ENCODE results near the gene TRNT1. TPM values are rescaled to one million over a fixed set of nuclear protein-coding genes. Genes with fewer than 3 reads are reported as not detected.

TRNT1 gene
- total RNA-seq, result 30.6 to 34.4 TPM (median 34.0 TPM) in 3 replicates

GRCh38 chr3:3126477-3127431 is at the start of gene TRNT1:
Gene TRNT1 (plus strand): TSS chr3:3126940. CDS start chr3:3129041, 2,101 bp downstream.
- Mint-ChIP-seq H3K27me3 (ENCODE audit: low read depth) (peaks cover 1% of the 10 kb centered on the region), H3K4me3 (peak within 1 kb of the TSS; percentile 95), H3K4me1 (peaks cover 26% of the 10 kb centered on the region), H3K9me3 (no peaks in the 10 kb centered on the region), H3K27ac (peak within 1 kb of the TSS; percentile 98), H3K36me3 (peaks cover 13% of the 10 kb centered on the region)
- peak; percentile 93 to 97 for DNase-seq (ENCODE audit: low spot score in 2 of 2, unreplicated experiment in 2 of 2)
- TF ChIP-seq, protein P1, sequence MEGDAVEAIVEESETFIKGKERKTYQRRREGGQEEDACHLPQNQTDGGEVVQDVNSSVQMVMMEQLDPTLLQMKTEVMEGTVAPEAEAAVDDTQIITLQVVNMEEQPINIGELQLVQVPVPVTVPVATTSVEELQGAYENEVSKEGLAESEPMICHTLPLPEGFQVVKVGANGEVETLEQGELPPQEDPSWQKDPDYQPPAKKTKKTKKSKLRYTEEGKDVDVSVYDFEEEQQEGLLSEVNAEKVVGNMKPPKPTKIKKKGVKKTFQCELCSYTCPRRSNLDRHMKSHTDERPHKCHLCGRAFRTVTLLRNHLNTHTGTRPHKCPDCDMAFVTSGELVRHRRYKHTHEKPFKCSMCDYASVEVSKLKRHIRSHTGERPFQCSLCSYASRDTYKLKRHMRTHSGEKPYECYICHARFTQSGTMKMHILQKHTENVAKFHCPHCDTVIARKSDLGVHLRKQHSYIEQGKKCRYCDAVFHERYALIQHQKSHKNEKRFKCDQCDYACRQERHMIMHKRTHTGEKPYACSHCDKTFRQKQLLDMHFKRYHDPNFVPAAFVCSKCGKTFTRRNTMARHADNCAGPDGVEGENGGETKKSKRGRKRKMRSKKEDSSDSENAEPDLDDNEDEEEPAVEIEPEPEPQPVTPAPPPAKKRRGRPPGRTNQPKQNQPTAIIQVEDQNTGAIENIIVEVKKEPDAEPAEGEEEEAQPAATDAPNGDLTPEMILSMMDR (IDR thresholded peaks at IDR 0.05; ENCODE audit: unreplicated experiment), result no peak

DNA sequence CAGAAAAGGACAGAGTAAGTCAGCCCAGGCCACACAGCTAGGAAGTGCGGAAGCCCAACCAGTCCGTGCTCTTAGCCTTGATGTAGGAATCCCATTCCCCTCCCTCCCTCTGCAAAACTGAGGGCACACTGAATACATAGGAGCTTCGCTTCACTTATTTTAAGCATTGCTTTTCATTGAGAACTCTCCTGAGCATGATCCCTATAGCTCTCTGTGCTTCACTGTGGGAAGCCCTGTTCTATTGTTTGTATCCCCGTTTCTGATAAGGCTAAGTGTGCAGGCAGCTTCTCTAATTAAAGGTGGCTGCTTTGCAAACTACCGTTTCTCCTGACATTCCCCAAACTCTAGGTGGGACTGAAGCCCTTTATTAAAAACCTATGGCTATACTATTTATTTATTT is 46.4 kb upstream of the TRNT1 start:
- Mint-ChIP-seq H3K27ac (no peak overlapping the region), H3K27me3 (ENCODE audit: low read depth) (peaks cover 10% of the 10 kb centered on the region), H3K36me3 (no peaks in the 10 kb centered on the region), H3K4me3 (no peak overlapping the region), H3K9me3 (no peaks in the 10 kb centered on the region), H3K4me1 (no peaks in the 10 kb centered on the region)
- no peak for DNase-seq (ENCODE audit: low spot score in 2 of 2, unreplicated experiment in 2 of 2)
- TF ChIP-seq, protein P1 (IDR thresholded peaks at IDR 0.05; ENCODE audit: unreplicated experiment), result no peak

- H3K4me1 Mint-ChIP-seq, result no peaks in the 10 kb centered on the region
- no peak overlapping the region for H3K27ac Mint-ChIP-seq
- peaks cover 10% of the 10 kb centered on the region for H3K27me3 Mint-ChIP-seq (ENCODE audit: low read depth)
- no peaks in the 10 kb centered on the region for H3K36me3 Mint-ChIP-seq
- DNase-seq (ENCODE audit: low spot score in 2 of 2, unreplicated experiment in 2 of 2), result no peak
- H3K4me3 Mint-ChIP-seq, result no peak overlapping the region
- no peaks in the 10 kb centered on the region for H3K9me3 Mint-ChIP-seq
- TF ChIP-seq, protein P1 (IDR thresholded peaks at IDR 0.05; ENCODE audit: unreplicated experiment), result no peak
Measured at GRCh38 chr3:3081381-3082233, 45.1 kb upstream of the TRNT1 start.

DNA sequence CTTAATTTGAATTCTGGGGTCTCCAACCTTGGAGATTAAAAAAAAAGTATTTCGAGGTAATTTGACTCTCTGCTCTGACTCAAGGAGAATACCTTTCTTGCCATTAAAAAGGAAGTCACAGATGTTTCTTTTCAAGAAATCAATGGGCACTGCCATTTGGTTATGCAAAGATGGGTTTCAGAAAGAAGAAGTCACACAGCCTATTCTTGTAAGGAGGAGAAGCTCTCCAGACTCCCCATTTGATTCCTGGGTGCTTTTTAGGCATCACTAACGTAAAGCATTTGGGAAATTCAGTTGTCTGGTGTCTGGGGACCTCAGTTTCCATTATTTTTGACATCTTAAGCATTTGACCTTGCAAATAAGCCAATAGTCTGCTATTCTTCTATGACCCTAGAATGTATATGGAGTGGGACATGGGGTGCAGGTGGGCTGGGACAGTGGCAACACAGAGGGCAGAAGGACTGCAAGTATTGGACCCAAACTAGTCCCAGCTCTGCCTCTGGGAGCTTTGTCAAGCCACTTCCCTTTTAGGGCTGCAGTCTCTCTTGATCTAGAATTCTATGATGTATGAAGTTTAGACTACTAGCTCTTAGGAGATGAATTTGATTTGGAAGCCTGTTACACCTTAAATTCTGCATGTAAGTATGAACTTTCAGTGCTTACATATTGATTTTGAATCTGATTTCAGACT is 44.4 kb upstream of the TRNT1 start:
- TF ChIP-seq, protein P1 (IDR thresholded peaks at IDR 0.05; ENCODE audit: unreplicated experiment), result no peak
- no peak for DNase-seq (ENCODE audit: low spot score in 2 of 2, unreplicated experiment in 2 of 2)

GRCh38 chr3:3084890-3085289 is 41.9 kb upstream of the TRNT1 start:
- Mint-ChIP-seq H3K4me1 (peaks cover 1% of the 10 kb centered on the region), H3K27me3 (ENCODE audit: low read depth) (peaks cover 10% of the 10 kb centered on the region), H3K9me3 (no peaks in the 10 kb centered on the region), H3K4me3 (no peak overlapping the region), H3K36me3 (no peaks in the 10 kb centered on the region), H3K27ac (no peak overlapping the region)
- TF ChIP-seq, protein P1 (IDR thresholded peaks at IDR 0.05; ENCODE audit: unreplicated experiment), result no peak
- no peak for DNase-seq (ENCODE audit: low spot score in 2 of 2, unreplicated experiment in 2 of 2)

More for the DNA sequence above, 44.4 kb upstream of the TRNT1 start:
- H3K4me3 Mint-ChIP-seq, result no peak overlapping the region
- H3K27me3 Mint-ChIP-seq (ENCODE audit: low read depth), result peaks cover 10% of the 10 kb centered on the region
- H3K36me3 Mint-ChIP-seq, result no peaks in the 10 kb centered on the region
- H3K9me3 Mint-ChIP-seq, result no peaks in the 10 kb centered on the region
- no peaks in the 10 kb centered on the region for H3K4me1 Mint-ChIP-seq
- H3K27ac Mint-ChIP-seq, result no peak overlapping the region

Measured in mesothelial cell of epicardium (in vitro differentiated cells).